GM19395 (cell line): ENCODE results near the gene DDX10.
"Not testable (repeated sequence)": the region's sequence is repeated elsewhere in the genome, so short reads cannot be mapped to it uniquely, and the experiment has no call there.

ENCODE experiments used
- ATAC-seq: cut with Tn5 transposase; IDR thresholded peaks from one replicate; pipeline ENCODE4 v1.9.1; 2021; ENCODE audit warnings: mild to moderate bottlenecking, moderate library complexity; ENCODE audit not compliant: unreplicated experiment

Gene DDX10

GRCh38 chr11:108664730-108665525 is at the start of gene DDX10:
Gene DDX10, plus strand, starts transcription at chr11:108665069. Its CDS starts 85 bp downstream, at chr11:108665154.
- ATAC-seq: peak; percentile 89

GRCh38 chr11:108616549-108616948 is 48.3 kb upstream of the DDX10 start:
- ATAC-seq: no peak

GRCh38 chr11:108617055-108617454 is 47.8 kb upstream of the DDX10 start:
- no peak for ATAC-seq

GRCh38 chr11:108618529-108618928 is 46.3 kb upstream of the DDX10 start:
- ATAC-seq: no peak

- peak; percentile 91 for ATAC-seq
These were observed 43.7 kb upstream of the DDX10 start for GRCh38 chr11:108620958-108621772.

GRCh38 chr11:108622341-108622740 is 42.5 kb upstream of the DDX10 start:
- ATAC-seq: no peak

GRCh38 chr11:108624196-108624925 is 40.5 kb upstream of the DDX10 start:
- ATAC-seq: no peak

- no peak for ATAC-seq
These were observed 36.5 kb upstream of the DDX10 start for GRCh38 chr11:108628326-108628725.

GRCh38 chr11:108628812-108629211 is 36.1 kb upstream of the DDX10 start:
- ATAC-seq: no peak

GRCh38 chr11:108629274-108629673 is 35.6 kb upstream of the DDX10 start:
- no peak for ATAC-seq

GRCh38 chr11:108632041-108632704 is 32.7 kb upstream of the DDX10 start:
- no peak for ATAC-seq

GRCh38 chr11:108635106-108635505 is 29.8 kb upstream of the DDX10 start:
- no peak for ATAC-seq

GRCh38 chr11:108636222-108636621 is 28.6 kb upstream of the DDX10 start:
- no peak for ATAC-seq

GRCh38 chr11:108639146-108639545 is 25.7 kb upstream of the DDX10 start:
- ATAC-seq: no peak

- not testable (repeated sequence) for ATAC-seq
These were observed 23.1 kb upstream of the DDX10 start for GRCh38 chr11:108641752-108642151.

GRCh38 chr11:108643974-108644373 is 20.9 kb upstream of the DDX10 start:
- ATAC-seq: no peak

GRCh38 chr11:108645970-108646369 is 18.9 kb upstream of the DDX10 start:
- no peak for ATAC-seq

GRCh38 chr11:108647387-108647700 is 17.5 kb upstream of the DDX10 start:
- no peak for ATAC-seq

- peak; percentile 96 for ATAC-seq
These were observed 17.0 kb upstream of the DDX10 start for GRCh38 chr11:108647701-108648527.

- ATAC-seq: no peak
These were observed 16.4 kb upstream of the DDX10 start for GRCh38 chr11:108648528-108648885.
